ENCODE measurements around the gene C1orf52. TPM values are rescaled to one million over a fixed set of nuclear protein-coding genes. Genes with fewer than 3 reads are reported as not detected.

The C1orf52 gene
- total and polyA plus RNA-seq, 9 of the 15 experiments (the other 6 are each of a cell fraction or from before 2014, with no cell fraction given), result 17.0 to 38.5 (median 33.0) TPM

GRCh38 chr1:85244271-85245061, 15.0 kb downstream of the C1orf52 start (continued):
- no peak for TF ChIP-seq PPARD (CRISPR knock-in tag; IDR thresholded peaks at IDR 0.05)
- no peak for TF ChIP-seq MYNN (IDR thresholded peaks at IDR 0.05)
- no peak for TF ChIP-seq MYNN (CRISPR knock-in tag; IDR thresholded peaks at IDR 0.05)
- no peak for TF ChIP-seq ETS2 (tag; IDR thresholded peaks at IDR 0.05; ENCODE audit: borderline replicate concordance, poor library complexity, severe bottlenecking)
- no peak for TF ChIP-seq MTF1 (CRISPR knock-in tag; IDR thresholded peaks at IDR 0.05; ENCODE audit: borderline replicate concordance)
- no peak for TF ChIP-seq FIP1L1 (IDR thresholded peaks at IDR 0.05; ENCODE audit: low read depth, low read length, poor library complexity, severe bottlenecking)
- peak; percentile 41 to 45 for TF ChIP-seq RAD21 (CRISPR knock-in tag; conservative IDR thresholded peaks at IDR 0.05 in 1 of 2, IDR thresholded peaks at IDR 0.05 in 1 of 2)
- TF ChIP-seq FOXP1 (CRISPR knock-in tag; IDR thresholded peaks at IDR 0.05), result no peak
- TF ChIP-seq YBX1 (IDR thresholded peaks at IDR 0.05), result no peak
- TF ChIP-seq ARID3A (IDR thresholded peaks at IDR 0.05; ENCODE audit: borderline replicate concordance, low read depth, low read length), result no peak
- TF ChIP-seq, protein P1, sequence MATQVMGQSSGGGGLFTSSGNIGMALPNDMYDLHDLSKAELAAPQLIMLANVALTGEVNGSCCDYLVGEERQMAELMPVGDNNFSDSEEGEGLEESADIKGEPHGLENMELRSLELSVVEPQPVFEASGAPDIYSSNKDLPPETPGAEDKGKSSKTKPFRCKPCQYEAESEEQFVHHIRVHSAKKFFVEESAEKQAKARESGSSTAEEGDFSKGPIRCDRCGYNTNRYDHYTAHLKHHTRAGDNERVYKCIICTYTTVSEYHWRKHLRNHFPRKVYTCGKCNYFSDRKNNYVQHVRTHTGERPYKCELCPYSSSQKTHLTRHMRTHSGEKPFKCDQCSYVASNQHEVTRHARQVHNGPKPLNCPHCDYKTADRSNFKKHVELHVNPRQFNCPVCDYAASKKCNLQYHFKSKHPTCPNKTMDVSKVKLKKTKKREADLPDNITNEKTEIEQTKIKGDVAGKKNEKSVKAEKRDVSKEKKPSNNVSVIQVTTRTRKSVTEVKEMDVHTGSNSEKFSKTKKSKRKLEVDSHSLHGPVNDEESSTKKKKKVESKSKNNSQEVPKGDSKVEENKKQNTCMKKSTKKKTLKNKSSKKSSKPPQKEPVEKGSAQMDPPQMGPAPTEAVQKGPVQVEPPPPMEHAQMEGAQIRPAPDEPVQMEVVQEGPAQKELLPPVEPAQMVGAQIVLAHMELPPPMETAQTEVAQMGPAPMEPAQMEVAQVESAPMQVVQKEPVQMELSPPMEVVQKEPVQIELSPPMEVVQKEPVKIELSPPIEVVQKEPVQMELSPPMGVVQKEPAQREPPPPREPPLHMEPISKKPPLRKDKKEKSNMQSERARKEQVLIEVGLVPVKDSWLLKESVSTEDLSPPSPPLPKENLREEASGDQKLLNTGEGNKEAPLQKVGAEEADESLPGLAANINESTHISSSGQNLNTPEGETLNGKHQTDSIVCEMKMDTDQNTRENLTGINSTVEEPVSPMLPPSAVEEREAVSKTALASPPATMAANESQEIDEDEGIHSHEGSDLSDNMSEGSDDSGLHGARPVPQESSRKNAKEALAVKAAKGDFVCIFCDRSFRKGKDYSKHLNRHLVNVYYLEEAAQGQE (IDR thresholded peaks at IDR 0.05; ENCODE audit: borderline replicate concordance), result no peak
- TF ChIP-seq, protein P1 (CRISPR knock-in tag; IDR thresholded peaks at IDR 0.05; ENCODE audit: low read depth), result no peak
- TF ChIP-seq MCM2 (IDR thresholded peaks at IDR 0.05; ENCODE audit: low read depth), result no peak
- no peak for TF ChIP-seq MCM7 (IDR thresholded peaks at IDR 0.05)
- 0 out of 2 replicates have a peak, but pooled peaks have one; percentile 18 for TF ChIP-seq ATF7 (IDR thresholded peaks at IDR 0.05)
- no peak for TF ChIP-seq NFATC3 (IDR thresholded peaks at IDR 0.05)
- no peak for TF ChIP-seq EWSR1 (IDR thresholded peaks at IDR 0.05; ENCODE audit: borderline replicate concordance, low read depth, partially characterized antibody)
- no peak for TF ChIP-seq ZNF668 (CRISPR knock-in tag; IDR thresholded peaks at IDR 0.05)
- TF ChIP-seq, protein P2, sequence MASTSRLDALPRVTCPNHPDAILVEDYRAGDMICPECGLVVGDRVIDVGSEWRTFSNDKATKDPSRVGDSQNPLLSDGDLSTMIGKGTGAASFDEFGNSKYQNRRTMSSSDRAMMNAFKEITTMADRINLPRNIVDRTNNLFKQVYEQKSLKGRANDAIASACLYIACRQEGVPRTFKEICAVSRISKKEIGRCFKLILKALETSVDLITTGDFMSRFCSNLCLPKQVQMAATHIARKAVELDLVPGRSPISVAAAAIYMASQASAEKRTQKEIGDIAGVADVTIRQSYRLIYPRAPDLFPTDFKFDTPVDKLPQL (IDR thresholded peaks at IDR 0.05; ENCODE audit: extremely low read depth, insufficient read length), result no peak
